ENCODE measurements around the gene SGTA. TPM values are rescaled to one million over a fixed set of nuclear protein-coding genes. Genes with fewer than 3 reads are reported as not detected.

Gene SGTA
- total and polyA plus RNA-seq, 12 donors = 28.2 to 104 (median 54.9) TPM

GRCh38 chr19:2727640-2727944 is 55.5 kb downstream of the SGTA start:
- TF ChIP-seq CTCF (IDR thresholded peaks at IDR 0.05) (no peak), POLR2A (IDR thresholded peaks at IDR 0.05) (no peak)
- 60 to 70% (median 66%) methylated on average over 2 to 16 of the region's 16 CpGs for WGBS, 4 donors
- no peaks in the 10 kb centered on the region for H3K9me3 ChIP-seq (replicated peaks in 1 of 3)
- H3K36me3 ChIP-seq (replicated peaks in 1 of 2) = no peaks in the 10 kb centered on the region
- no peak overlapping the region for H3K4me3 ChIP-seq
- intact Hi-C loops (cut with DNase I) = no loop called here
- no peak overlapping the region for H3K27ac ChIP-seq
- DNase-seq = no peak
- H3K27me3 ChIP-seq = peaks cover 5% of the 10 kb centered on the region
- peaks cover 12% of the 10 kb centered on the region in 2 donors for H3K4me1 ChIP-seq (replicated peaks in 1 of 2)

- TF ChIP-seq CTCF (IDR thresholded peaks at IDR 0.05) = no peak
- TF ChIP-seq POLR2A (IDR thresholded peaks at IDR 0.05) = no peak
Observed at GRCh38 chr19:2726904-2727639, 56.0 kb downstream of the SGTA start.

GRCh38 chr19:2726160-2726855 is 56.8 kb downstream of the SGTA start:
- intact Hi-C loops (cut with DNase I) = no loop called here
- Histone ChIP-seq H3K9me3 (replicated peaks in 1 of 3) (no peaks in the 10 kb centered on the region), H3K27me3 (peaks cover 5% of the 10 kb centered on the region), H3K4me3 (no peak overlapping the region), H3K36me3 (replicated peaks in 1 of 2) (no peaks in the 10 kb centered on the region), H3K27ac (no peak overlapping the region), H3K4me1 (replicated peaks in 1 of 2) (peaks cover 12 to 13% of the 10 kb centered on the region in 2 donors)
- no peak for DNase-seq
- WGBS, 4 donors = 73 to 93% (median 78%) methylated on average over 7 to 15 of the region's 15 CpGs
- TF ChIP-seq CTCF (IDR thresholded peaks at IDR 0.05) (no peak), POLR2A (IDR thresholded peaks at IDR 0.05) (no peak)

More at GRCh38 chr19:2726904-2727639, 56.0 kb downstream of the SGTA start:
- H3K27me3 ChIP-seq = peaks cover 5% of the 10 kb centered on the region
- intact Hi-C loops (cut with DNase I) = no loop called here
- H3K9me3 ChIP-seq (replicated peaks in 1 of 3) = no peaks in the 10 kb centered on the region
- H3K27ac ChIP-seq = no peak overlapping the region
- H3K4me3 ChIP-seq = no peak overlapping the region
- H3K4me1 ChIP-seq (replicated peaks in 1 of 2) = peaks cover 12 to 13% of the 10 kb centered on the region in 2 donors
- no peaks in the 10 kb centered on the region for H3K36me3 ChIP-seq (replicated peaks in 1 of 2)
- DNase-seq = no peak
- WGBS, 4 donors = 26 to 31% (median 27%) methylated on average over 5 to 26 of the region's 26 CpGs

GRCh38 chr19:2724148-2724557 is 58.9 kb downstream of the SGTA start:
- Histone ChIP-seq H3K27me3 (peaks cover 5% of the 10 kb centered on the region), H3K9me3 (replicated peaks in 1 of 3) (no peaks in the 10 kb centered on the region), H3K36me3 (replicated peaks in 1 of 2) (no peaks in the 10 kb centered on the region), H3K27ac (no peak overlapping the region), H3K4me3 (no peak overlapping the region), H3K4me1 (replicated peaks in 1 of 2) (peaks cover 12 to 24% of the 10 kb centered on the region in 2 donors)
- intact Hi-C loops (cut with DNase I) = no loop called here
- WGBS, 4 donors = 54 to 90% (median 69%) methylated on average over 1 to 7 of the region's 7 CpGs
- DNase-seq = no peak
- TF ChIP-seq POLR2A (IDR thresholded peaks at IDR 0.05) = no peak
- no peak for TF ChIP-seq CTCF (IDR thresholded peaks at IDR 0.05)
